NOMO-1 (cell line): ENCODE data around the gene ERVW-1.
"Not testable (repeated sequence)": the region's sequence is repeated elsewhere in the genome, so short reads cannot be mapped to it uniquely, and the experiment has no call there.

Experiments
- DNase-seq, 2 experiments: peaks; one replicate each; lab custom pipeline; 2025; ENCODE audit not compliant: unreplicated experiment in 2 of 2; lab: John Stamatoyannopoulos, UW

Gene ERVW-1

DNA sequence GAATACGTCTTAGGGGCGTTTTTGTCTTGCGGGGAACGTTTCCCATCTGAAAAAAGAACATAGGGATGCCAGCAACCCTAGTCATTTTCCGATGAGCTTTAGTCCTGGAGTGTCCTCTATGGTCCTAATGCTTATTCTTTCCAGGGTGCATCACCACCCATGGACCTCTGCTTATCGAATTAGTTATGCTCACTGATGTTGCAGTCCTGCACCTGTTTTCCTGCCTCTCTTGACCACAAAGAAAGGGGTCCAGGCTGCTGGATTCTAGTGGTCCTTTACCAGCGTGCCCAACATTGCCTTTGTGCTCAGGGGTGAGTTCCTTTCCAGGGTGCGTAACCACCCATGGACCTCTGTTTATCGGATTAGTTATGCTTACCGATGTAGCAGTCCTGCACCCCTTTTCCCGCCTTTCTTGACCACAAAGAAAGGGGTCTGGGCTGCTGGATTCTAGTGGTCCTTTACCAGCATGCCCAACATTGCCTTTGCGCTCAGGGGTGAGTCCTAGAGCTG is 2.4 kb downstream of the ERVW-1 start:
- not testable (repeated sequence) for DNase-seq

- DNase-seq = not testable (repeated sequence)
These were observed 3.8 kb downstream of the ERVW-1 start for GRCh38 chr7:92473989-92474388.

- not testable (repeated sequence) for DNase-seq
These were observed 9.2 kb downstream of the ERVW-1 start for GRCh38 chr7:92468589-92468988.

DNA sequence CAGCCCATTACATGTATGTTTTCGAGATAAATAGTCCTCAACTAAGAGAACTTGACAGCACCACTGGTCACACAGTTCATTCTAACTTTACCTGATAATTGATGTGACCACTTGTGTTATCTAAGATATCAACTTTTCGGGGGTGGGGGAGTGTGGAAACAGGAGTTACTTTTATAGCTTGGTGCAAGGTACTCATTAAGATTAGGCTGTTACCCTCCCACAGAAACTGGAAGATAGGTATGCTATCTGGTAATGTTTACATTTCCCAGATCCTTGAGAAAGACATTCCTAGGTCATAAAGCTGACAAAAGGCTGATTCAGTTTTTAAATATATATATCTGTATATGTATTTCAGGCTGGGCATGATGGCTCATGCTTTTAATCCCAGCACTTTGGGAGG is 11.1 kb downstream of the ERVW-1 start:
- no peak for DNase-seq

DNA sequence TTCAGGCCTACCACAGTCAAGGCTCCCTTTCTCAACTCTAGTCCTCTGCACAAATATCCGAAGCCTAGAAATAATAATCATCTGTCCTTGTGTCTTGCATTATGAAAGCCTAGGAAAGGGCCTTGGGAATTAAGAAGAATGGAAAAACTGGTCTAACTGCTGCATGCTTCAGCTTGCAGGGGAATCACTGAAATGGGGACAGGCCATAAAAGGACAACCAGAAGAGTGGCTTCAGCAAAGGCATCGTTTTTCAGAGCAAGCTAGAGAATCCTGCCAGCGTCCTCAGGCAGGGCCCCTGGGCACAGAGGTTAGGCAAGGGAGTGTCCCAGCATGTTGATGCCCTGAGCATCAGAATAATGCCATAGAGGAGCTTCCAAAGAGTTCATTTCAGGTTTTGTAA is 13.2 kb downstream of the ERVW-1 start:
- DNase-seq = no peak

DNA sequence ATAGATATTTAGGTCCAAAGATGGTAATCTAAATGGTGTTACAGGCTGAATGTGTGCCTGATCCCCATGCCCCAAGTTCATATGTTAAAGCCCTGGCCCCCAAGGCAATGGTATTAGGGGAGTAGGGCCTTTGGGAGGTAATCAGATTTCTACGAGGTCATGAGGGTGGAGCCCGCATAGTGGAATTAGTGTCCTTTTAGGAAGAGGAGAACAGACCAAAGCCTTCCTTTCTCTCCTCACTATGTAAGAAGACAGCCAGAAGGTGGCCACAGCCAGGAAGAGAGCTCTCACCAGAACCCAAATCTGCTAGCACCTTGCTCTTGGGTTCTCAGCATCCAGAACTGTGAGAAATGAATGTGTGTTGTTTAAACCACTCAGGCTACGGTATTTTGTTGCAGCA is 15.2 kb downstream of the ERVW-1 start:
- DNase-seq = no peak

DNA sequence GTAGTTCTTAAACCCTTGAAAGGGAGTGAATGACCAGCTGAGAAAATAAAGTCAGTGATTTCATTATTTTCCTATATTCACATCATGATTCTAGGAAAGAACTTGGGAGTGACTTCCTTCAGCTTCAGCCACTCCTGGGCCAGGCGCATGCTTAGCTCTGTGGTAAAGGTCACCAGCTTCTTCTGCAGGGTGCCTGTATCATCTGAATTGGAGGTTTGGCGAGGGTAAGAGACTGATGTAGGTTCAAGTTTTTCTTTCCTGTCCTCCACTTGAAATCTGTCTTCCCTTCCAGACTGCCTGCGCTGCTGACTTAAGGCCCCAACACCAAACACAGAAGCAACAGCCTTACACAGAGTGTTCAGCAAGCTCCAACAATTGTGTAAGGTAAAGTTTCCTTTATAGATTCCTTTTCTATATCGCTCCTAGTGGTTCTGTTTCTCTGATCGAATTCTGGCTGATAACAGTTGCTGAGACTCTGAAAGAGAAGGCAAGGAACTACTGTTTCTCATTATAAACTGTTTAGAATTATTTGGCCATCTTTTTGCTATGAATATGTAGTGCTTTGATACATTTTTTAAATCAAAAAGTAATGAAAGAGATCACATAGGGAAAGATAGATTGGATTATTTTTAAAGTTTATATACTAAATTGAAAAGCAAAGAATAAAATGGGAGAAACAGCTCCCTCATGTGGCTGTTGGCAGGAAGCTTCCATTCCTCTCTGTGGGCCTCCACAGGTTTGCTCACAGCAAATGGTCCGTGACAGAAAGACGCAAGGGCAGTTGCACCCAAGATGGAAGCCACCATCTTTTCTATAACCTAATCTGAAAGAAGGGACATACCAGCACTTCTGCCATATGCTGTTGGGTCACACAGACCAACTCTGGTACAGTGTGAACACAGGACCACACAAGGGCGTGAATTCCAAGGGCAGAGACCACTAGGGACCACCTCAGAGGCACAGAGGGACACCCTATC is 16.4 kb downstream of the ERVW-1 start:
- DNase-seq = peak; percentile 11 to 52

- no peak for DNase-seq
These were observed 17.2 kb downstream of the ERVW-1 start for GRCh38 chr7:92460510-92460909.

GRCh38 chr7:92460109-92460508 is 17.6 kb downstream of the ERVW-1 start:
- no peak for DNase-seq

GRCh38 chr7:92456236-92456635 is 21.5 kb downstream of the ERVW-1 start:
- no peak for DNase-seq

GRCh38 chr7:92451645-92452044 is 26.1 kb downstream of the ERVW-1 start:
- DNase-seq = no peak

GRCh38 chr7:92448205-92448747 is 29.5 kb downstream of the ERVW-1 start:
- DNase-seq = peak; percentile 83 to 99

DNA sequence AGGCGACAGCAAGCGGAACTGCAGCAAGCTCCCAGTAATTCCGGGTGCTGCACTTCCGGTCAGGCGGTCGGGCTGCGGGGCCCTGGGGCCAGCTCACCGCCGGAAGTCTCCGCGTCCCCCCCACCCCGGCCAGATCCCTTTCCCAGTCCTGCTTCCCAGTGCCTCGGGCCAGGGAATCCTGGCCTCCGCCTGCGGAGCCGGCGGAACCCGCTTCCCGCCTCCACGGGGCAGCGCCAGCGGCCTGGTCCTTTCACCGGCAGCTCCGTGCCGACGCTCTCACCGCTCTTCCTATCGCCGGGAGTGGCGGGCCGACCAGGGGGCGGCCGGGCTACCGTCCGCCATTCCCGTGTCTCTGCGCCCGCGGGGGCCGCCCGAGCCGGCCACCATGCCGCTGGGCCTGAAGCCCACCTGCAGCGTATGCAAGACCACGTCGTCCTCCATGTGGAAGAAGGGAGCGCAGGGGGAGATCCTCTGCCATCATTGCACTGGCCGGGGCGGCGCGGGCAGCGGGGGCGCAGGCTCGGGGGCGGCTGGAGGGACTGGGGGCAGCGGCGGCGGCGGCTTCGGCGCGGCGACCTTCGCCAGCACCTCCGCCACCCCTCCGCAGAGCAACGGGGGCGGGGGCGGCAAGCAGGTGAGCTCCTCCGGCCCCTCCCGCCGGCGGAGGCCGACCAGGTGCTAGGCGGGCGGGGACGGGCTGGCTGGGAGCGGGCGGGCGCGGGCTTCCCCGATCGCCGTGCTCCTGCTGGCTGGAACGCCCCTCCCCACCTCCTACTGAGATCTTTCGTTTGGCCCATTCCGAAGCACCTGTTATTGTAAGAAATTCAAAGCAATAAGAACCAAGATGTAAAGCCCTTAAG is 30.2 kb downstream of the ERVW-1 start, which contains the start of gene GATAD1:
Gene GATAD1 (plus strand): TSS at position 138 of the 860 bp plus-strand sequence. CDS start 248 bp downstream, at position 386.
- peak; percentile 99 for DNase-seq

DNA sequence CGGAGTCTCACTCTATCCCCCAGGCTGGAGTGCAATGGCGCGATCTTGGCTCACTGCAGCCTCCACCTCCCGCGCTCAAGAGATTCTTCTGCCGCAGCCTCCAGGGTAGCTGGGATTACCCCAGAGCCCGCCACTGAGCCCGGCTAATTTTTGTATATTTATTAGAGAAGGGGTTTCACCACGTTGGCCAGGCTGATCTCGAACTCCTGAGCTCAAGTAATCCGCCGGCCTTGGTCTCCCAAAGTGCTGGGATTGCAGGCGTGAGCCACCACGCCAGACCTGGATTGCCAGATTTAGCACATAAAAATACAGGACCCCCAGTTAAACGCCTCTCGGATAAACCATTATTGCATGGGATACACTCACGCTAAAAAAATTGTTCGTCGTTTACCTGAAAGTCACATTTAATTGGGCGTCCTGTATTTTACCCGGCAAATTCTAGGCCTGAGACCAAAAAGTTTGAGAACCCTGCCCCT is 30.8 kb downstream of the ERVW-1 start:
- DNase-seq = no peak

DNA sequence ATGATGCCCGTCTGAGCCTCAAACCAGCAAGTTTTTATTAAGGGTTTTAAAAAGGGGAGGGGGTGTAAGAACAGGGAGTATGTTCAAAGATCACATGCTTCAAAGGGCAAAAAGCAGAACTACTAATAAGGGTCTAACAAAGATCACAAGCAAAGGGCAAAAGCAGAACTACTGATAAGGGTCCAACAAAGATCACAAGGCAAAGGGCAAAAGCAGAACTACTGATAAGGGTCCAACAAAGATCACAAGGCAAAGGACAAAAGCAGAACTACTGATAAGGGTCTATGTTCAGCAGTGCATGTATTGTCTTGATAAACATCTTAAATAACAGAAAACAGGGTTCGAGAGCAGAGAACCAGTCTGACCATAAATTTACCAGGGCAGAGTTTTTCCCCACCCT is 35.0 kb downstream of the ERVW-1 start:
- peak in 1 of 2 experiments; percentile 22 for DNase-seq

DNA sequence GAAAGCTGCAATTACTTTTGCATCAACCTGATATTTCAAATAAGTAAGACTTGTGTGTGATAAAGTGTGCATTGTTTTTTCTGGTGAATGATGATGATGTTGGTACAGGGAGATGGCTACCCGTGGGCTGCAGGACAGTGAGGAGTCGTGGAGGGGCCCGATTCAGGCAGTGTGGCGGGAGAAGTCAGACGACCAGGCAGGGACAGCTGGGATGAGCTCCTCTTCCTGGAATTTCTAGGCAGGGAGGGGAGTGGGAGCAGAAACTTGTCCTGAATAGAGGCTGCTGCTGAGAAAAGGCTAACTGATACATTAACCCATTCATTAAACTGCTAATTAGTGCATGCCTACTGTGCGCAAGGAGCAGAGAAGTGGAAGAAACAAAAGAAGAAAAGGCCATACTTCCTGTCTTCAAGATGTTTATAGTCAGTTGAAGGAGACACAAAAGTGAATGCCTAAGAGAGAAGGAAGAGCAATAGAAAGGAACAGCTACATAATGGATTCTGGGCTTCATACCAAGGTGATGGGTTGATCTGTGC is 39.7 kb downstream of the ERVW-1 start:
- no peak for DNase-seq

- DNase-seq = no peak
These were observed 40.9 kb downstream of the ERVW-1 start for GRCh38 chr7:92436612-92437445.

DNA sequence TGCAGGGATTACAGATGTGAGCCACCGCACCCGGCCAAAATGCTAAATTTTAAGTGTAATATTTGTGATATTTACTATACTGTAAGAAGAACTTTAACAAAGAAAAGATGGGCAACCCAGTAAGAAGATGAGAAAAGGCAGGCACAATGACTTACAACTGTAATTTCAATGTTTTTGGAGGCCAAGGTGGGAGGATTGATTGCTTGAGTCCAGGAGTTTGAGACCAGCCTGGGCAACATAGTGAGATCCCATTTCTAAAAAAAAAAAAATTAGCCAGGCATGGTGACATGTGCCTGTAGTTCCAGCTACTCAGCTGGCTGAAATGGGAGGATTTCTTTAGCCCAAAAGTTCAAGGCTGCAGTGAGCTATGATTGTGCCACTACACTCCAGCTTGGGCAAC is 42.2 kb downstream of the ERVW-1 start:
- no peak for DNase-seq

DNA sequence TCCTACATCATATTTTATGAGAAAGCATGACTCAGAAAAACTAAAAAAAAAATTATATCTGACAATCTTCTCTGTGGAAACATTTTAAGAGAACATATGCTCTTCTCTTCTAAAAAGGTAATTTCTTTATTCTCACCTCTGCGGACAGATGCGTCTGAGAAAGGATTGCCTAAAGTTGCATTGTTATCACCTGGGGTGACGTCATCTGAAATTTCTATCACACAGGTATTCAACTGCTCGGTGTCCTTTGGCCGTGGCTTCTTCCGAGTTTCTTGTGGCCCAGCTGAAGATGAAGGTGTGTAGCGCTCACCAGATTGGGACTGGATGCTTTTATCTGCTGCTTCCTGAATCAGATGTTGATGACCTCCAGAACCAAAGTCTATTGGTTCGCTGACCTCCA is 44.7 kb downstream of the ERVW-1 start:
- no peak for DNase-seq
